HCT116 (cell line): Measurements from ENCODE around the gene GCNT2. TPM values are rescaled to one million over a fixed set of nuclear protein-coding genes. Genes with fewer than 3 reads are reported as not detected.

Source experiments
- ATAC-seq: fragments of 200-7000 bp; cut with Tn5 transposase; 2 replicates; pipeline ENCODE4 v1.9.1; 2020; ENCODE audit warnings: mild to moderate bottlenecking, moderate library complexity
- Bru-seq: library from RNA; stranded (reverse); fragments of 400-500 nt; gene quantifications from one replicate; lab custom pipeline; 2021; lab: Mats Ljungman, UMichigan
- BruChase-seq, 2 experiments: library from RNA; stranded (reverse); fragments of 400-500 nt; gene quantifications; one replicate each; lab custom pipeline; 2021; lab: Mats Ljungman, UMichigan
- BruUV-seq: library from RNA; stranded (reverse); fragments of 400-500 nt; replicated peaks from 2 replicates; lab custom pipeline; 2021; lab: Mats Ljungman, UMichigan
- CTCF ChIA-PET: fragments of 300-600 bp; sonication (Branson Sonifier 250); formaldehyde crosslinking; loops from one replicate; lab custom pipeline; 2021; ENCODE audit warnings: antibody characterized with exemption; lab: Charles Lee
- POLR2A ChIA-PET: fragments of 300-600, 350-600 bp; sonication (Branson Sonifier 250); formaldehyde crosslinking; loops from one replicate; lab custom pipeline; 2021; ENCODE audit warnings: antibody characterized with exemption; lab: Charles Lee
- RAD21 ChIA-PET, 2 experiments: fragments of 300-600 bp; sonication (Branson Sonifier 250); formaldehyde crosslinking; loops; one replicate each; lab custom pipeline; 2023; ENCODE audit warnings: low total read pairs in 2 of 2; ENCODE audit not compliant: uncharacterized antibody in 2 of 2, unreplicated experiment in 2 of 2, low non-redundant PET in 1 of 2; lab: Charles Lee
- DNase-seq: peaks from one replicate; pipeline ENCODE4 v3.0.0-alpha.2; 2010; ENCODE audit warnings: low read depth, low spot score
- H2AFZ ChIP-seq: fragments of 200-600 bp; shearing (Covaris generic), sonication (generic); 2 replicates; pipeline ENCODE4 v1.6.1; 2017; ENCODE audit warnings: low read depth, mixed run types, mixed read lengths, antibody characterized with exemption, low read length; ENCODE audit not compliant: poor library complexity, severe bottlenecking
- H3K27ac ChIP-seq: 2 replicates; pipeline ENCODE4 v1.5.1; 2012; ENCODE audit warnings: low read depth, low read length
- H3K27me3 ChIP-seq: fragments of 200-600 bp; sonication (generic); 2 replicates; pipeline ENCODE4 v1.6.1; 2016; ENCODE audit warnings: mixed run types, low read length, mixed read lengths; ENCODE audit not compliant: insufficient read depth
- H3K36me3 ChIP-seq, 2 experiments: fragments of 200-500 bp in 1 of 2; fragments of 200-600 bp in 1 of 2; sonication (Bioruptor generic) in 1 of 2; sonication (generic) in 1 of 2; 2 replicates each; pipeline versions ENCODE4 v1.5.1 to v1.6.1; 2014 to 2016; ENCODE audit warnings: low read length in 2 of 2, inconsistent platforms in 1 of 2, mixed read lengths in 1 of 2, mixed run types in 1 of 2; ENCODE audit not compliant: insufficient read depth in 2 of 2, control insufficient read depth in 1 of 2
- H3K4me1 ChIP-seq, 2 experiments: fragments of 200-600 bp in 1 of 2; sonication (generic) in 1 of 2; 2 replicates each; pipeline versions ENCODE4 v1.5.1 to v1.6.1; 2012 to 2017; ENCODE audit warnings: low read length in 2 of 2, inconsistent platforms in 1 of 2, mild to moderate bottlenecking in 1 of 2, mixed read lengths in 1 of 2, mixed run types in 1 of 2, moderate library complexity in 1 of 2; ENCODE audit not compliant: insufficient read depth in 2 of 2, control insufficient read depth in 1 of 2
- H3K4me2 ChIP-seq: fragments of 200-600 bp; sonication (generic); 2 replicates; pipeline ENCODE4 v1.6.1; 2017; ENCODE audit warnings: mixed run types, low read length, mixed read lengths
- H3K4me3 ChIP-seq, 2 experiments: fragments of 200-600 bp in 1 of 2; sonication (generic) in 1 of 2; replicated peaks in 1 of 2; 2 replicates each; pipeline ENCODE4 v1.5.1; 2011 to 2016; ENCODE audit warnings: low read length in 2 of 2, control low read depth in 1 of 2, low read depth in 1 of 2, mild to moderate bottlenecking in 1 of 2, mixed read lengths in 1 of 2, mixed run types in 1 of 2
- H3K79me2 ChIP-seq: fragments of 200-600 bp; sonication (generic); 2 replicates; pipeline ENCODE4 v1.6.1; 2017; ENCODE audit warnings: mild to moderate bottlenecking, mixed run types, low read length, moderate library complexity, mixed read lengths; ENCODE audit not compliant: insufficient read depth
- H3K9ac ChIP-seq: fragments of 200-600 bp; sonication (generic); 2 replicates; pipeline ENCODE4 v1.6.1; 2016; ENCODE audit warnings: low read length, mixed read lengths
- H3K9me2 ChIP-seq: fragments of 200-600 bp; sonication (generic), shearing (Covaris generic); 2 replicates; pipeline ENCODE4 v1.6.1; 2017; ENCODE audit warnings: mixed run types, mild to moderate bottlenecking, moderate library complexity; ENCODE audit not compliant: insufficient read depth
- H3K9me3 ChIP-seq, 2 experiments: fragments of 200-500 bp in 1 of 2; fragments of 200-600 bp in 1 of 2; sonication (Bioruptor generic) in 1 of 2; sonication (generic) in 1 of 2; 2 replicates each; pipeline ENCODE4 v1.6.1; 2014 to 2017; ENCODE audit warnings: low read length in 2 of 2, mixed read lengths in 2 of 2, inconsistent platforms in 1 of 2, low read depth in 1 of 2, mild to moderate bottlenecking in 1 of 2, mixed run types in 1 of 2, moderate library complexity in 1 of 2; ENCODE audit not compliant: control insufficient read depth in 1 of 2, insufficient read depth in 1 of 2
- H4K20me1 ChIP-seq: fragments of 200-600 bp; sonication (generic), shearing (Covaris generic); 2 replicates; pipeline ENCODE4 v1.6.1; 2017; ENCODE audit warnings: mixed run types, mild to moderate bottlenecking, moderate library complexity; ENCODE audit not compliant: insufficient read depth
- ATF3 ChIP-seq: IDR thresholded peaks from 2 replicates; pipeline ENCODE4 v1.6.1; 2012
- CBX3 ChIP-seq: IDR thresholded peaks from 2 replicates; pipeline ENCODE4 v1.6.1; 2012; ENCODE audit warnings: low read depth
- CEBPB ChIP-seq: IDR thresholded peaks from 2 replicates; pipeline ENCODE4 v1.6.1; 2012; ENCODE audit warnings: low read depth
- CTCF ChIP-seq, 3 experiments: fragments of 200-600 bp in 1 of 3; sonication (generic) in 1 of 3; IDR thresholded peaks in 2 of 3; conservative IDR thresholded peaks in 1 of 3; 2 replicates each; pipeline ENCODE4 v1.5.1; 2012 to 2017; ENCODE audit warnings: low read depth in 2 of 3, low read length in 2 of 3, antibody characterized with exemption in 1 of 3, borderline replicate concordance in 1 of 3, control low read depth in 1 of 3, mild to moderate bottlenecking in 1 of 3, mixed read lengths in 1 of 3, mixed run types in 1 of 3, moderate library complexity in 1 of 3; ENCODE audit not compliant: insufficient read depth in 1 of 3
- EGR1 ChIP-seq: IDR thresholded peaks from 2 replicates; pipeline ENCODE4 v1.6.1; 2012; ENCODE audit warnings: low read depth
- EZH2 ChIP-seq: fragments of 200-600 bp; sonication (generic); IDR thresholded peaks from 2 replicates; pipeline ENCODE4 v1.6.1; 2017; ENCODE audit warnings: antibody characterized with exemption, mixed run types
- EZH2phosphoT487 ChIP-seq: fragments of 200-600 bp; IDR thresholded peaks from 2 replicates; pipeline ENCODE4 v1.6.1; 2018; ENCODE audit warnings: antibody characterized with exemption, borderline replicate concordance
- FOSL1 ChIP-seq: IDR thresholded peaks from 2 replicates; pipeline ENCODE4 v1.6.1; 2012; ENCODE audit warnings: low read depth
- SIN3A ChIP-seq: IDR thresholded peaks from 2 replicates; pipeline ENCODE4 v1.6.1; 2012; ENCODE audit warnings: low read depth
- SRF ChIP-seq: IDR thresholded peaks from 2 replicates; pipeline ENCODE4 v1.6.1; 2012; ENCODE audit warnings: low read depth
- YY1 ChIP-seq: IDR thresholded peaks from 2 replicates; pipeline ENCODE4 v1.6.1; 2011; ENCODE audit warnings: low read length, low read depth, moderate library complexity, mild to moderate bottlenecking; ENCODE audit not compliant: insufficient replicate concordance; ENCODE audit errors: extremely low read depth
- ZBTB33 ChIP-seq: IDR thresholded peaks from 2 replicates; pipeline ENCODE4 v1.6.1; 2011; ENCODE audit warnings: mild to moderate bottlenecking, low read length, moderate library complexity; ENCODE audit not compliant: insufficient replicate concordance; ENCODE audit errors: extremely low read depth
- ZNF274 ChIP-seq: fragments of 200-500 bp; sonication (Bioruptor generic); IDR thresholded peaks from 2 replicates; pipeline ENCODE4 v1.6.1; 2014; ENCODE audit warnings: mild to moderate bottlenecking, low read depth, low read length, inconsistent platforms
- intact Hi-C: fragments of 100-400 bp; cut with micrococcal nuclease; formaldehyde crosslinking; loops from 2 replicates; pipeline ENCODE4 v1.10.0; 2022
- long read RNA-seq: library from polyadenylated mRNA; unstranded; transcript quantifications from one replicate; pipeline ENCODE4 v2.0.0, GENCODE V29; 2021; ENCODE audit not compliant: unreplicated experiment
- polyA plus RNA-seq: library from polyadenylated mRNA; unstranded; fragments of >200 nt; gene quantifications from 2 replicates; pipeline ENCODE4 v1.2.1, GENCODE V29; 2012; ENCODE audit warnings: missing spikeins
- total RNA-seq: library from RNA; stranded (reverse); gene quantifications from one replicate; pipeline ENCODE4 v1.2.1, GENCODE V29; 2021; ENCODE audit not compliant: unreplicated experiment

GCNT2 gene
- total RNA-seq: 0.74 TPM
- polyA plus RNA-seq: 0.12 and 0.59 TPM in 2 replicates
- Bru-seq, nascent RNA: percentile 22 among the genes with signal in this experiment
- percentile 23 among the genes with signal in this experiment for BruChase-seq, experiment 1, labeled RNA remaining after a 6-hour chase
- BruChase-seq, experiment 2, labeled RNA remaining after a 2-hour chase: percentile 28 among the genes with signal in this experiment
- long read RNA-seq: 0 reads

DNA sequence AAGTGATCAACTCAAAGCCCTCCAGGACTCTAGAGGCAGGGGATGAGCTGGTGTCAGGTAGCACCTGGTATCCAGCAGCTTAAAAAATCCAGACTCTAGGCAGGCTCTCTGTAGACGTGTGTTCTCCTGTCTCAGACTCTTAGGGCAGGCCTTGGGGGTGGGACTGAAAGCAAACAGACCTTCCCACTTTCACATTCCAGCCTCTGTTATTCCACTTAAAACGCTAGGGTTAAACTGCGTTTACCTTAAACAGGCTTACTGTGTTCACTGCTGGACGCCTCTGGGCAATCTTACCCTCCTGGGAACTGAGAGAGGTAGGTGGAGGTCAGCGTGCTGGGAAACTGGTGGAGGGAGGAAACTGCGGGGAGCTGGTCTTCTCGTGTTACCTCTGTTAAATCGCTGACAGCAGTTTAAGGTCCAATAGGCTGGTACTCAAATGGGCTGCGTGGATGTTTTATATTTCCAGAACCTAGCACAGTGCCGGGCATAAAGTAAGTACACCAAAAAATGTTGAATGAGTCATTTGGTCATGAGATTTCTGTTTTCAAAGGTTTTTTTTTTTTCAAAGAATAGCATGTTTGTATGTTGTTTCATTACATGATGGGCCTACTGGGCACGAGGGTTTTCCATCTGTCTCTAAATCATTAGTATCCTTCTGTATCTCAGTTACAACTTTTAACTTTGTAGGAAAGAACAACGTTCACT is at the start of gene GCNT2:
Gene GCNT2 (plus strand): TSS at position 248 of the 705 bp plus-strand sequence. CDS start 7,561 bp downstream, outside the sequence.
- TF ChIP-seq YY1 (no peak), SIN3A (no peak), ATF3 (no peak), EZH2phosphoT487 (no peak), EGR1 (no peak), CEBPB (no peak), ZNF274 (no peak)
- Histone ChIP-seq H3K9ac (peak within 1 kb of the TSS; percentile 7; the same call in 1 of the 2 replicates), H3K27ac (no peak within 1 kb of the TSS), H3K36me3 (no peaks in the 10 kb centered on the region), H3K9me3 (no peaks in the 10 kb centered on the region), H3K4me2 (peak within 1 kb of the TSS; percentile 50), H3K27me3 (no peaks in the 10 kb centered on the region), H3K4me3 (no peak within 1 kb of the TSS), H4K20me1 (no peaks in the 10 kb centered on the region), H3K9me2 (no peaks in the 10 kb centered on the region), H3K4me1 (peaks cover 7 to 21% of the 10 kb centered on the region in 2 experiments; a peak in 3 of 4 replicates), H2AFZ (peak within 1 kb of the TSS; percentile 66), H3K79me2 (no peaks in the 10 kb centered on the region)
- no peak for DNase-seq
- RAD21 ChIA-PET: no interaction called here
- no TSS peak for BruUV-seq
- POLR2A ChIA-PET: interaction anchor here (1.0 kb wide), 1 partner anchor 169 kb away, joined by 3 read pairs; no protein-coding TSS in a partner anchor
- ATAC-seq: peak; percentile 83
- intact Hi-C loops: no loop called here
- CTCF ChIA-PET: no interaction called here

- Histone ChIP-seq H3K4me1 (no peaks in the 10 kb centered on the region), H3K27me3 (no peaks in the 10 kb centered on the region), H3K79me2 (no peaks in the 10 kb centered on the region), H4K20me1 (no peaks in the 10 kb centered on the region), H3K9me2 (no peaks in the 10 kb centered on the region), H3K9me3 (no peaks in the 10 kb centered on the region), H3K36me3 (no peaks in the 10 kb centered on the region), H3K27ac (no peak overlapping the region), H3K4me3 (no peak overlapping the region), H3K4me2 (no peak overlapping the region), H3K9ac (no peak overlapping the region), H2AFZ (no peak overlapping the region)
- intact Hi-C loops: loop anchor here (10.0 kb wide), 1 partner anchor 1022 kb away; no protein-coding TSS in a partner anchor
- BruUV-seq: no TSS peak
- CTCF ChIA-PET: no interaction called here
- POLR2A ChIA-PET: no interaction called here
- RAD21 ChIA-PET: no interaction called here
- no peak for ATAC-seq
- DNase-seq: no peak
- no peak for TF ChIP-seq SIN3A
- no peak for TF ChIP-seq FOSL1
- no peak for TF ChIP-seq ATF3
- no peak for TF ChIP-seq EGR1
- no peak for TF ChIP-seq SRF
- no peak for TF ChIP-seq EZH2phosphoT487
- no peak for TF ChIP-seq EZH2
- no peak for TF ChIP-seq CBX3
- TF ChIP-seq CTCF (IDR thresholded peaks at IDR 0.05 in 2 of 3, conservative IDR thresholded peaks at IDR 0.05 in 1 of 3; ENCODE audit: borderline replicate concordance in 1 of 3, insufficient read depth in 1 of 3, low read depth in 2 of 3, low read length in 2 of 3): no peak
- TF ChIP-seq ZBTB33: no peak
Measured at GRCh38 chr6:10472634-10473033, 48.5 kb upstream of the GCNT2 start.
